GM19467 (cell line): ENCODE data around the gene DCLK1.
A peak's percentile ranks its signal among the peaks of the same experiment; 100 is the strongest.

ENCODE experiments used
- ATAC-seq: cut with Tn5 transposase; IDR thresholded peaks from one replicate; pipeline ENCODE4 v1.9.1; 2021; ENCODE audit warnings: mild to moderate bottlenecking, moderate library complexity; ENCODE audit not compliant: unreplicated experiment

Gene DCLK1

GRCh38 chr13:36054041-36054440 is 77.1 kb downstream of the DCLK1 start:
- no peak for ATAC-seq

DNA sequence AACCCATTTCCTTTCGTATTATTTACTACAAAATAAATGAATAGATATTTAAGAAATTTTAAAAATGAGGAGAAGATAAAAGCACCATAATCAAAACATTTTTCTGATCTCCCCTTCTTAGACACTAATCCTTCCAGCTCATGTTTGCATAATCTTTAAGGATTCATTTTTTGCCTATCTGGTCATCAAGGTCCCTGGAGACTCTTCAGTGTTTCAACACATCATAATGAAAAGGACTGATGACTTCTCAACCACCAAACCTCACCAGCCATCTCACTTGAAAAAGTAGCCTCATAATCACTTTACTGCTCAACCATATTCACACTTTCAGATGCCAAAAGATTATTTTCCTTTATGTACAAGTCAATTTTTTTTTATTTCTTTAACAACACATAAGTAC is 80.1 kb downstream of the DCLK1 start:
- ATAC-seq: no peak

GRCh38 chr13:36046672-36047071 is 84.5 kb downstream of the DCLK1 start:
- peak; percentile 75 for ATAC-seq

DNA sequence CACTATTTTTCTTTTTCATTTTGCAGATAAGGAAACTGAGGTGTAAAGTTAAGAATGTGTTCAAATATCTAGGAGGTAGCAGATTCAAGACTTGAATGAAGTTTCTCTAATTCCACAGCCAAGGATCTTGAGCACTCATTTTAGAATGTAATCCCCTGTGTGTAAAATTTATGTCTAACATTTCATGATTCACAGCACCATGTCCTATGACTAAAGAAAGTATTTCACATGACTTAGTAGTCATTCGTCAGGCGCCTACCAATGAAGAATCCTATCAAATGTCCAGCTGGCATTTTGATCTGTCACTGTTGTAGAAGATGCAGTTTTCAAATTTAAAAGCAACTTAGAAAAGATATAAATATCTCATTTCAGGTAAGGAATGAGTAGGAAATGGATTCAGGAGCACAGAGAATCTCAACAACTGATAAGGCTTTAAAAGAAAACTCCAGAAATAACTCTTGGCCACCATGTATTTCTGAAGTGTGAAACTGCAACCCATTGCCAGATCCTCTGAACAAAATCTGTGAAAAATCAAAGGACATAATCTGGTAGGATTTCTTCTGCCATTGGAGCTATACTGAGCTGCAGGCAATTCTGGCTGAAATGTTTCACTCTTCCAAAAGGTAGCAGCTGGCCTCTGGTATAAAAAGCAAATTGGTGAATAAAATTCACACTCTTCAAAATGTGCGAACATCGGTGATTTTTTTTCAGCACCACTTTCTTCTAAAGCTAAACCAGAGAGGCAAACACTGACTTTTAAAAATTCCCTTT is 92.2 kb downstream of the DCLK1 start:
- ATAC-seq: no peak

- ATAC-seq: no peak
Observed at GRCh38 chr13:36033035-36033434, 98.1 kb downstream of the DCLK1 start.

GRCh38 chr13:36031490-36031889 is 99.7 kb downstream of the DCLK1 start:
- no peak for ATAC-seq

GRCh38 chr13:36030670-36031331 is 100.4 kb downstream of the DCLK1 start:
- ATAC-seq: no peak

DNA sequence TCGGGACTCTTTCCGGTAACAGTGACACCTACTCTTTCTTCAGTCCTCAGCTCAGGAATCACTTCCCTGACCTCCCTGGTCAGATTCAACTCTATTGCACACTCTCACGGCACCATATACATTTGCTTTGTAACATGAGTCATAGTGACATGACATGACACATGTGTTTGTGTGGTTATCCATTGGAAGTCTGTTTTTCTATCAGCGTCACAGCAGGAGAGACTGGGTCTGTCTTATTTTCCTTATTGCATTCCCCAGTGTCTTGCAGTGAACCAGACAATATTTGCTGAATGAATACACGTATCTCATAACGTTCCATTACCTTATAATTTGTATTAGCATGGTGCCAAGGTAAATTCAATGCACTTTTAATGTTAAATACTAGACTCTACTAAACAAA is 102.0 kb downstream of the DCLK1 start:
- ATAC-seq: no peak

DNA sequence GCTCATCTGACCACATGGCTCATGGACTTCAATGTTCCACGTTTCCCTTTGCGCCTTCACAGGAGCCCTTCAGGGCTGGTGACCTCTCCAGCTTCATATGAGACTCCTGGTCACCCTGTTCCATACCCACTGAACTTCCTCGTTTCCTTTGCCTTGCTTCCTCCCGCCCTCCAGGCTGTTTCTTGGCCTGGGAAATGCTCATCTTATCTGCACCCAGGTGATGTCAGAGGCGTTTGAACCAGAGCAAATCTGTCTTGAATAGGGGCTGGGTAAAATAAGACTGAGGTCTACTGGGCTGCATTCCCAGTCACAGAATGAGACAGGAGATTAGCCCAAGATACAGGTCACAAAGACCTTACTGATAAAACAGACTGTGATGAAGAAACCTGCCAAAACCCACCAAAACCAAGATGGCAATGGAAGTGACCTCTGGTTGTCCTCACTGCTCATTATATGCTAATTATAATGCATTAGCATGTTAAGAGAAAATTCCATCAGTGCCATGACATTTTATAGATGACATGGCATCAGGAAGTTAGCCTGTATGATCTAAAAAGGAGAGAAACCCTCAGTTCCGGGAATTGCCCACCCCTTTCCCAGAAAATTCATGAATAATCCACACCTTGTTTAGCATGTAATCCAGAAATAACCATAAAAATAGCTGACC is 102.7 kb downstream of the DCLK1 start:
- no peak for ATAC-seq

- ATAC-seq: no peak
Observed at GRCh38 chr13:36026531-36026930, 104.7 kb downstream of the DCLK1 start.

DNA sequence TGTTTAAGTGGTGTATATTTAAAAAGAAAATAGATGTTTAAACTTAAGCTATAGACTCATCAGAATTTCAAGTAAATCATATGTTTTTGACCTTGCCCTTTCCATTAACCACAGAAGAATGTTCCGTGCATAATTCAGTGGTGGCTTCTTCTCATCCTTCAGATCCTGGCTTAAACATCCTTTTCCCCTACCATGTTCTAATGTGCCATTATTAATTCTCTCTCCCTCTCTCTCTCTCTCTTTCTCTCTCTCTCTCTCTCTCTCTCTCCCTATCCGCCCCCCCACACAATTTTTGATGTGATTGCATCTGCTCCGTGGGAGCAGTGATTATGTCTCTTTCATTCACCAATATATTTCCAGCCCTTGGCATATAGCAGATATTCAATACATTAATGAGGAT is 116.4 kb downstream of the DCLK1 start:
- no peak for ATAC-seq

DNA sequence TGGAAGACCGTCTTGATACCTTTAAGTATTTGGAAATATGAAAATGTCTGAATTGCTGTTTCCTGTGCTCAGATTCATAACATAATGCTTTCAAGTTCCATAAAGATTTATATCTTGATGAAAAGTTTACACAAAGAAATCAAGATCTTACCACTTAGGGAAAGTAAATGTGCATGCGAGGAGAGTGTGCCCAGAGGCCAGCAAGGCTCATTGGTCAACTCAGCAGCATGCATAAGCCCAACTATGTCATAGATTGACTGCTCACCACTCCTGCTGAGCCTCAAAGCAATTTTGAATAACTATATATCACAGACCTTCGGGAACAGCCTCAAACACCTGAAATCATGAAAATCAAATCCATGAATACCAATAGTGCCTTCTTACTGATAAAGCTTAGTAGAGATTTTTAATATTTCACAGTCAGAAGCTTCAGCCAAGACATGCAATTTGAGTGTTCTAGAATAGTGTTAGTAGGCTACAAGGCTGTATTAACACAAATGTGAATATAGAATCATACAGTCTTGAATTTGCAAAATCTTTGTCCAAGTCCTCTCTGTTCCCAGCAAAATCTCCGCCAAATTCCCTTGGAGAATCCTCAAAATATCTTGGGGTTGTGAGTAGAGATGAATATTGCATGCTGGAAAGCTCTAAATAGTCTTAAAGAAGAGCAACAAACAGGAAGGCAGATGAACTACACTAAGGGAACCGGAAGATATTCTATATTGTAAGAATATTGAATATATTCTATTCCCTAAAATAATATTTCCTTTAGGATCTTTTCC is 124.1 kb downstream of the DCLK1 start:
- ATAC-seq: no peak

GRCh38 chr13:36006347-36006746 is 124.8 kb downstream of the DCLK1 start:
- ATAC-seq: no peak

DNA sequence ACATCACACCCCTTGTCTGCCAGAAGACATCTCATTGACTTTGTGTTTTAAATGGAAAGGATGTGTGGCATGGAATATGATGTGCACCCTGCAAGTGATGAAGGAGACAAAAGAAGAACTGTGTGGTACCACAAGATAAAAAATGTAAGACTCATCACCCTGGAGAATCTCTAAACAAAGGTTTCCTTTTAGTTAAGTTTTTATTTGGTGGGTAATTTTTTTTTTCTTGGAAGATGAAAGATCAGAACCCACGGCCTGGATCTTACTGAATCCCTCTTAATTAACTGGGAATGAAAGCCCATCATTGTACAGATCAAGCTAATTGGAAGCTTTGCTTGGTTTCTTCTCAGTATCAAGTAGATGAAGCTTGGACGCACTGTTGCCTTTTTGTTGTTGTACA is 129.6 kb downstream of the DCLK1 start:
- no peak for ATAC-seq

DNA sequence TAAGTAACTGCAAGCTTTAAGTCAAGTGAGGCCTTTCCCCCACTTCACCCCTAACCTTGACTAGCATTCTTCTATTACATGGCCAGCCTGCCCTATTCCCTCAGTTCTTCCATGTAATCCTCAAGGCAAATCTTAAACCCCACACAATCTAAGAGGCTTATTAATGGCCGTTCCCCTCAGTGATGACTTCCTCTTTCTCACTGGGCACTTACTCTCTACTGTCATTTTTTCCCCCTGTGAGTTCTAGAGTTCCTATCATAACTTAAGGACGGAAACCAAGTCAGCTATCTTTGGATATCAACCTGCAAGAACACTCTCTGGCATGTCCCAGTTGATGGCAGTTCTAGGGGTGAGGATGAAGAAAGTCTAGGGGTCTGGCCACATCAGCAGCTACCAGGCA is 131.2 kb downstream of the DCLK1 start:
- ATAC-seq: no peak

DNA sequence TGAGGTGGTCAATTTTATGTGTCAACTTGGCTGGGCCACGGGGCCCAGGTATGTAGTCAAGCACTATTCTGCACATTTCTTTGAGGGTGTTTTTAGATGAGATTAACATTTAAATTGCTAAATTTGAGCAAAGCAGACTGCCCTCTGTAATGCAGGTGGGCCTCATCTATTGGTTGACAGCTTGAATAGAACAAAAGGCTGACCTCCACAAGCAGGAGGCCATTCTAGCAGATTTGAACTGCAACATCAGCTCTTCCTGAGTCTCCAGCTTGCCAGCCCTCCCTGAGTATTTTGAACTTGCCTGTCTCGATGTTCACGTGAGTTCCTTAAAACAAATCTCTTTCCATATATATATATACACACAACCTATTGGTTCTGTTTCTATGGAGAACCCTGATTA is 134.8 kb downstream of the DCLK1 start:
- ATAC-seq: no peak

DNA sequence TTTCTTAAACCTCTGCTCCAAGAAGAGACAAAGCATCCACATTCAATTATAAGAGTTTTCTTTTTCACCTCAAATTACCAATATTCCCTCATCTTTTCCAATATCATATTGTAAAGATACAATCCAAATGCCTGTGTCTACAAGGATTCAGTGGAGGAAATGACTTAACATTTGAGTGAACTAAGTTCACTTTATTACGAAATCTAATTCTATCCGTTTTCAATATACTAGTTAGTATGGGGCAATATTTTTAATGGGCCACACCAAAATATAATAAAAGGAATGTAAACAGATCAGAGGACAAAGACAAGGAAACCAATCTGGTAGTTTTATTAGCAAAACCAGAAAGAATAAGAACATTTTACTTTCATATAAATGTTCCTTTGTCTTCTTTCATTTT is 136.0 kb downstream of the DCLK1 start:
- no peak for ATAC-seq

DNA sequence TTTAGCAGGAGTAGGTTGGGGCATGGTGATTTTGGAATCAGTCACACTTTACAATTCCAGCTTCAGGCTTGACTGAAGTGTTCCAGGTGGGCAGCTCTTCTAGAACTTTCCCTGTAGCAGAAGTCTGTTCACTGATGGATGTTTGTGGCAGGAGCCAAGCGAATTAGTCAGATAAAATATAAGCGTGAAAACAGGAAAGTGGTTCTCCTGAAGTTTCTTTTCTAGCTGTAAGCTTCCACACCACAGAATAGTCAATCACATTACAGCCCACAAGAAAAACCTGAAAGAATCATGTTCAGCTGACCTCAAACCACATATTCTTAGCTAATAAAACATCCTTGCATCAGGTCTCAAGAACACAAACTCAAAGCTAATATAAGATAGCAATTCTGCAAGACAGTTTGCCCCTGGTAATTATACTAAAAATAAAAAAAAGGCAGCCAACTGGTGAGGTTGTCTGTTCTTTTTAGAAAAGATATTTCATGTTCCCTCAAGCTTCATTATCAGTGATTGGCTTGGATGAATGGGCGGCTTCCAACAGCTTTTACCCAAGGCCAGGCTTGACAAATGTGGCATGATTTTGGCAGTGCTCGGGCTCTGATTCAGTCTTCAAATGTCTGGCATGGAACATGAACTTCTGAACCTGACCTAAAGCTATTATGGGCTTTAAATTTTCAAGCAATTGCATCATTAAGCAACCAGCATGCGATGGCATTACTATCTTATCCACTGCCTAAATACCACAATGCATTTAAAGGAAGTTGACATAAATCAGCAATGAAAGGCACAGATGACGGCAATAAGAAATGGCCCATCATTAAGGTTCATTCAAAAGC is 136.8 kb downstream of the DCLK1 start:
- ATAC-seq: no peak

DNA sequence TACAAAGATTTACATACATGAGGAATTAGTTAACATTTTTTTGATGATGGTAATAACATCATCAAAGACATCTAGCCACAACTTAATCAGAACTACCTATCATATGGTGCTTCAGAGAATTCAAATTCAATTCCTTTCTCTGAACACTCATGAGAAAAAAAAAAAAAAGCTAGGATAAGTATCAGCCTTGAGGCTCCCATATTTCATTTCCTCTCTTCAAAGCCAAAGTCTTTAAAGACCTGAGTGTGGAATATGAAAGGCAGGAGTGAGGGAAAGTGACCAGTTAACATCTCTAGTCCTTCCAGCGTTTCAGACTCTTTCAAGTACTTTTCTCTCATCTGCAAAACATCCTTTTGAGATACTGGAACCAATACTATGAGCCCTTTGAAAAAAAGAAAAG is 137.5 kb downstream of the DCLK1 start:
- no peak for ATAC-seq

DNA sequence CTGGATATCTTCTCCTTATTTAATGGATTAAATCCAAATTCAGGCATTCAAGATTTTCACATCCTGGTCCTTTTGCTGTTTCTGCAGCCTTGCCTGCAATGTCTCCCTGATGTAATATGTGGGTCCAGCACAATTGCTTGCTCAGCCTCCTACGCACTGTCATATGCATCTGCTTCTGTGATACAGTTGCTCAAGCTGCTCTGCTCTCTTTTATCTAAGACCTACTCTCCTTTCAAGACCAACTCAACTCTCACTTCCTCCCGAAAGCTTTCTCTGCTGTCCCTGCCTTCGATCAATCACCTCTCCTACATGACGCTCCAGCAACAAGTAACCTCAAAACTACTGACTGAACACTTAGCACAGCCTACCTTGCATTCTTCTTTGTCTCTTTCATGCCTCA is 138.2 kb downstream of the DCLK1 start:
- ATAC-seq: no peak
